Stimulated activated CD8-positive, alpha-beta memory T cell treated with anti-CD3 and anti-CD28 coated beads, Interleukin-7, amount 100 ng/mL, for 24 hours (primary cell): ENCODE data around the gene PRKX.
"Not testable (repeated sequence)": the region's sequence is repeated elsewhere in the genome, so short reads cannot be mapped to it uniquely, and the experiment has no call there.

Experiments
- DNase-seq: peaks from one replicate; pipeline ENCODE4 v3.0.0-alpha.2; 2020; ENCODE audit warnings: low read depth

Gene PRKX

GRCh38 chrX:3711331-3711917, 2.0 kb downstream of the PRKX start:
- no peak for DNase-seq

GRCh38 chrX:3707673-3708274, 5.7 kb downstream of the PRKX start:
- DNase-seq: not testable (repeated sequence)

GRCh38 chrX:3706481-3706880, 7.0 kb downstream of the PRKX start:
- DNase-seq: no peak

- DNase-seq: not testable (repeated sequence)
Observed at GRCh38 chrX:3703251-3703650, 10.2 kb downstream of the PRKX start.

GRCh38 chrX:3702095-3702494, 11.4 kb downstream of the PRKX start:
- not testable (repeated sequence) for DNase-seq

GRCh38 chrX:3701445-3701928, 12.0 kb downstream of the PRKX start:
- not testable (repeated sequence) for DNase-seq

- DNase-seq: no peak
Observed at GRCh38 chrX:3699821-3700381, 13.5 kb downstream of the PRKX start.

GRCh38 chrX:3697701-3698279, 15.7 kb downstream of the PRKX start:
- DNase-seq: no peak

- no peak for DNase-seq
Observed at GRCh38 chrX:3697220-3697684, 16.2 kb downstream of the PRKX start.

- DNase-seq: no peak
Observed at GRCh38 chrX:3695536-3695935, 17.9 kb downstream of the PRKX start.

- no peak for DNase-seq
Observed at GRCh38 chrX:3690140-3690539, 23.3 kb downstream of the PRKX start.

- not testable (repeated sequence) for DNase-seq
Observed at GRCh38 chrX:3683236-3683635, 30.2 kb downstream of the PRKX start.

- no peak for DNase-seq
Observed at GRCh38 chrX:3680459-3680858, 33.0 kb downstream of the PRKX start.

- DNase-seq: no peak
Observed at GRCh38 chrX:3679669-3680068, 33.8 kb downstream of the PRKX start.

GRCh38 chrX:3678328-3678727, 35.1 kb downstream of the PRKX start:
- DNase-seq: no peak

GRCh38 chrX:3674881-3675280, 38.6 kb downstream of the PRKX start:
- DNase-seq: no peak

- DNase-seq: no peak
Observed at GRCh38 chrX:3669841-3670475, 43.5 kb downstream of the PRKX start.

- DNase-seq: no peak
Observed at GRCh38 chrX:3666975-3667374, 46.5 kb downstream of the PRKX start.

- no peak for DNase-seq
Observed at GRCh38 chrX:3664921-3665320, 48.5 kb downstream of the PRKX start.

- DNase-seq: not testable (repeated sequence)
Observed at GRCh38 chrX:3663576-3664250, 49.7 kb downstream of the PRKX start.

- no peak for DNase-seq
Observed at GRCh38 chrX:3659761-3660160, 53.7 kb downstream of the PRKX start.

GRCh38 chrX:3655181-3655580, 58.3 kb downstream of the PRKX start:
- DNase-seq: no peak
